Activated CD4-positive, alpha-beta T cell treated with anti-CD3 and anti-CD28 coated beads, Interleukin-2, Interleukin-6, amounts not matched to agents 100 ng/mL and 50 ng/mL, durations not matched to agents 16 hours and 8 hours (primary cell): ENCODE measurements around the gene AP3B1.
"Not testable (repeated sequence)": the region's sequence is repeated elsewhere in the genome, so short reads cannot be mapped to it uniquely, and the experiment has no call there.

Experiments
- DNase-seq: peaks from one replicate; pipeline ENCODE4 v3.0.0-alpha.2; 2020

Gene AP3B1

GRCh38 chr5:78132507-78132906, 162.0 kb downstream of the AP3B1 start:
- no peak for DNase-seq

DNA sequence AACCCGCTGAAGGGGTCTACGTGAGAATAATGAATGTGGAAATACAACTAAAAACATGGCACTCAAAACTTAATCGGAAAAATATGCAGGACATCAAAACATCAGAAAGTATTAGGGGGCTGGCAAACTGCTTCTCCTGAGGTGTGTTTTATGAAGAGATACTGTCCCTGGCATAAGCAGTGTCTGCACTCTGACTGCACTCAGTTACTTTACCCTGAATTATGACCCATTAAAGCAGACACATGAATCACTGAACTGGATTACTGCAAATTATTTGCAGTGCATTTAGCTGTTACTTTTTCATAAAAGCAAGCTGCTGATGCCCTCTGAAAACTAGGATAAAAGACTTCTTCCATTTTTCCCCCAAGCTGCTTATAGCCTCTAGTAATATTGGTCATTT, 164.9 kb downstream of the AP3B1 start:
- DNase-seq, result no peak

DNA sequence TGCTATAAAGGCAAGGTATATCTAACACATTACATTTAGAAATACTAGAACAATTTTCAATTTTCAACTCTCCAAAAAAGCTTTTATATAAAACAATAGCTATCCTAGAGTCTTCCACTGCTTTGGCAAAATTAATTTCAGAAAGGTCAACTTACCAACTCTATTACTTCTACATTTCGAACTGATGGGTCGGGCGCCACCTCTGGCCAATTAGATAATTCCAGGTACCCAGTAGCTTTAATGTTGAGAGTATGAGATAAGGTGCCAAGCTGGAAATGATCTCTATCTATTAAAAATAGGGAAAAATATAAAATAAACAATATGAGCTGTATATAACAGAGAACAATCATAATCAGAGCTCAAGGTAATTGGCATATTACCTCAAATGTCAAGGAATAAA, 166.6 kb downstream of the AP3B1 start:
- no peak for DNase-seq

- no peak for DNase-seq
These were observed 168.0 kb downstream of the AP3B1 start for GRCh38 chr5:78126536-78126935.

- no peak for DNase-seq
These were observed 178.3 kb downstream of the AP3B1 start for GRCh38 chr5:78116167-78116566.

GRCh38 chr5:78113689-78114264, 180.7 kb downstream of the AP3B1 start:
- no peak for DNase-seq

- DNase-seq, result no peak
These were observed 181.6 kb downstream of the AP3B1 start for GRCh38 chr5:78112931-78113330.

DNA sequence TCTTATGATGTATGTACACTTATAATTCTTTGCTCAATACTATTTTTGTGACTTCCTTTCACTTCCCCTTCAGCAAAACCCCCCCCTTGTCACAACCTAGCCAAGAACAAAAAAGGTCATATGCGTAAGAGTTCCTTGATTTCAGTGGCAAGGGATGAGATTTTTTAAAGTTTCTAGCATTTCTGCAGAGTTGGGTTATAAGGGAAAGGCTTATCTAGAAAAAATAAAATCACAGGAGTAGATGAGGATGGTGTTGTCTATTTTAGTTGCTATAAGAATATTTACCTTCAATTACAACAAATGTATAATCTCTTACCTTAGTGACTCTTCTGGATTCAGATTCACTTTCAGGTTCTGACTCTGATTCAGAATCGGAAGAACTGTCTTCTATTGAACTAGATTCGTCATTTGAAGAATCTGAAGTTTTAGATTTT, 184.6 kb downstream of the AP3B1 start:
- DNase-seq, result no peak

DNA sequence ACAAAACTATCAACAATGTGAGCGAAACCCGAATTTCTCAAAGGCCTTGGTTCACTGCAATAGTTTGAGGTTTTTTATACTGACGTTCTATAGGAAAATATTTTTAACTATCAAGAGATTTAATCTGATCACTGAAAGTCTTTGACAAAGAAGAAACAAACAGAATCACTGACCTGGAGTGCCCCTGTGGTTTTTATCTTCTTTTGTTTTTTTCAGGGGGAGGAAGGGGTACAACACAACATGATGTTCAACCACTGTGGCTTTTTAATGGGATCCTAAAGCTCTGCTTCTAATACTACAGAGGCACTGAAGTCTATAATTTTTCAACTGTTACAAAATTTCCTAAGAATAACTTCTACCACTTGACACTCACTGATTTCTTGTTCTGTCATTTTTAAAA, 185.9 kb downstream of the AP3B1 start:
- no peak for DNase-seq

GRCh38 chr5:78103232-78103918, 191.1 kb downstream of the AP3B1 start:
- DNase-seq, result no peak

DNA sequence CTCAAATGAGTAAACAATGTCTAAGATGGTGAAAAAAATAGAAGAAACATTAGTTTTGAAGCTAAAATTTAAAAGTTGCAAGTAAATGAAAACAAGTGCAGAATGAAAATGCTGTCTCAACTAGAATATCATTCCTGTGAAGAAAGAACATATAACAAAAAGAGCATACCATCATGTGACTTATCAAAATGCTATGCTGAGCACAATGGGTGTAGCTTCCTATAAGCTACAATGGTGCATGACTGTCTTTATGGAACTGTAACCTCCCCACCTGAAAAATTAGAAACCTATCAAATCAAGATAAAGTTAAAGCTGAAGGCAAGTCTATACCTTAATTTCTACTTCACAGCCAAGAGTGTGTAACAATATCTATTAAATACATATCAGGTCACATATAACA, 192.0 kb downstream of the AP3B1 start:
- no peak for DNase-seq

DNA sequence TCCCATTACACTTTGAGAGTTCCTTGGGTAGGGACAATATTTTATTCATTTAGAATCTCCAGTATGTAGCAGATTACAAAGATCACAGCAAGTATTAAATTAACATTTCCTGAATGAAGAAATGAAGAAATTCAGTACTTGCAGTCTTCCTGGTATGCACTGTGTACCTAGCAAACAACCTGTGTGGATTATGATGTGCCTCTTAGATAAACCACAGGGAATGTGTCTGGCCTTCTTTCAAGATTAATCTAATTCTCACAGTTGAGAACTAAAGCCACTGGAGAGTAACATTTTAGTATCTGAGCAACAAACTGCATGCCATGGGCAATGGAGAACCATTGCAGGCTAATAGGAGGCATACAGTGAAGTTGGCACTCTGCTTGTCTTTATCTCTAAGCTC, 199.4 kb downstream of the AP3B1 start:
- no peak for DNase-seq

DNA sequence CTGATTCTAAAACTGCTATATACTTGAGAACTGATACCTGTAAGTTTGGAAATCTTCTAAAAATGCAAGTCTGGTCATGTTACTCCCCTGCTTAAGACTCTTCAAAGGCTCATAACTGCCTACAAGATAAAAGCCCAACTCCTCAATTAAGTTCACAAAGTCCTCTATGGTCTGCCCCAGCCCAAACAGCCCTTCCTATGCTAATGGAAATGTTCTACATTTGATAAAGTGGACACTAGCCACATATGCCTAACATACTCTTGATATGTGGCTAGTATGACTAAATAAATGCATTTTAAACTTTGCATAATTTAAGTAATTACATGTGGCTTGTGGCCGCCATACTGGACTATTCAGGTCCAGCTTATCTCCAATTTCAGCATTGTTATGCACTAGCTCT, 204.5 kb downstream of the AP3B1 start:
- DNase-seq, result no peak

GRCh38 chr5:78078858-78079257, 215.6 kb downstream of the AP3B1 start:
- no peak for DNase-seq

GRCh38 chr5:78077369-78078068, 217.0 kb downstream of the AP3B1 start:
- no peak for DNase-seq

DNA sequence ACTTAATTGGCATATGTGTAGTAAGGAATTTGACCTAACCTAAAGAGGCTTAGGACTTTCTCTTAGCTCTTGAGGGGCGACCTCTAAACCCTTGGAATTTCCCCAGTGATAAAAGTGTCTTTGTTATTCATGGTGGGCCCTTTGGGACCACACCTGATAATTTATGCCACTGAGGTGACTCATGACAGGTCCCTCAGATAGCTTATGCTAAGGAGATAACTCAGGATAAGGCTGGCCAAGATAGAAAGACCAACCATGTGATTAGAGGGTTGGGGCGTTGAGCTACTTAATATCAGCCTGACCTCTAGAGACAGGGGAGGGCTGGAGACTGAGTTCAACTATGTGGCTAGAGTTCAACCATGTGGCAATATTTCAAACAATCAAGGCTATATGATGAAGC, 218.1 kb downstream of the AP3B1 start:
- no peak for DNase-seq

GRCh38 chr5:78075301-78075700, 219.2 kb downstream of the AP3B1 start:
- no peak for DNase-seq

DNA sequence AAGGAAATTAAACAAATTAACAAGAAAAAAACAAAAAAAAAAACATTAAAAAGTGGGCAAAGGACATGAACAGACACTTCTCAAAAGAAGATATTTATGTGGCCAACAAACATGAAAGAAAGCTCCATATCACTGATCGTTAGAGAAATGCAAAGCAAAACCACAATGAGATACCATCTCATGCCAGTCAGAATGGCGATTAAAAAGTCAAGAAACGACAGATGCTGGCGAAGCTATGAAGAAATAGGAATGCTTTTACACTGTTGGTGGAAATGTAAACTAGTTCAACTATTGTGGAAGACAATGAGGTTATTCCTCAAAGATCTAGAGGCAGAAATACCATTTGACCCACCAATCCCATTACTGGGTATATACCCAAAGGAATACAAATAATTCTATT, 223.8 kb downstream of the AP3B1 start:
- not testable (repeated sequence) for DNase-seq

- not testable (repeated sequence) for DNase-seq
These were observed 226.9 kb downstream of the AP3B1 start for GRCh38 chr5:78067581-78067980.

DNA sequence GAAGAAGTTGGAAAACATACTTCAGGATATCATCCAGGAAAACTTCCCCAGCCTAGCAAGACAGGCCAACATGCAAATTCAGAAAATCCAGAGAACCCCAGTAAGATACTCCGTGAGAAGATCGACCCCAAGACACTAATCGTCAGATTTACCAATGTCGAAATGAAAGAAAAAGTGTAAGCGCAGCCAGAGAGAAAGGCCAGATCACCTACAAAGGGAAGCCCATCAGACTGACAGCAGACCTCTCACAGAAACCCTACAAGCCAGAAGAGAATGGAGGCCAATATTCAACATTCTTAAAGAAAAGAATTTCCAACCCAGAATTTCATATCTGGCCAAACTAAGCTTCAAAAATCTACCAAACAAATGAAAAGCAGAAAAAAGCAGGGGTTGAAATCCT, 227.8 kb downstream of the AP3B1 start:
- DNase-seq, result not testable (repeated sequence)

DNA sequence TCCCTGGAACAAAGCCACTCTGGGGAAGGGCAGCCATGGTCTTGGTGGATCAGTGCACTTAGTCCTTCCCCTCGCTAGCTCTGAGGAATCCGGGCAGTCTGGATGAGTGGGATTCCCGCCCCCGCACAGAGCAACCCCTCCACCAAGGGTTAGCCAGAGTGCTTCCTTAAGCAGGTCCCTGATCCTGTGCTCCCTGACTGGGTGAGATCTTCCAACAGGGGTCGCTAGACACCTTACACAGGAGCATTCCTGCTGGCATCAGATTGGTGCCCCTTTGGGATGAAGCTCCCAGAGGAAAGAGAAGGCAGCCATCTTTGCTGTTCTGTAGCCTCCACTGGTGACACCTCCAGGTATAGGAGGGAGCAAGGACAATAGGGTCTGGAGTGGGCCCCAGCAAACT, 228.8 kb downstream of the AP3B1 start:
- DNase-seq, result no peak

GRCh38 chr5:78064941-78065472, 229.5 kb downstream of the AP3B1 start:
- no peak for DNase-seq

DNA sequence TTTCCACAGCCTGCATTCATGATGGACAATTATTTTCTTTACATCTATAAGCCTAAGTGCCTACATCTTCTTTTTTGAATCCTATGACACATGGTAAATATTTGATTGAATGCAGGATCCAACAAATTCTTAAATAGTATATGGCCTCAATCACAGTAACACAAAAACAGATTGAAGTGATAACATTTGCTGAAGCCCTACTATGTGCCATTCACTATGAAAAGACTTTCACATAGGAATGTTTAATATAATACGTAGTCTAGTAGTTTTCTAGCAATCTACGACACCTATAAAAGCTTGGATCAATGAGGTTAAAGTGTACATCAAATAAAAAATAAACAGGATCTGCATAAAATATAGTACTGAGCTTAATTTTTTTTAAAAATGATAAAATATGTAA, 231.0 kb downstream of the AP3B1 start:
- no peak for DNase-seq

- no peak for DNase-seq
These were observed 231.9 kb downstream of the AP3B1 start for GRCh38 chr5:78062645-78063044.
